ENCODE results near the gene VOPP1. TPM values are rescaled to one million over a fixed set of nuclear protein-coding genes. Genes with fewer than 3 reads are reported as not detected.
A peak's percentile ranks its signal among the peaks of the same experiment; 100 is the strongest.

VOPP1 gene
- total and polyA plus RNA-seq, 9 of the 15 experiments (the other 6 are each of a cell fraction or from before 2014, with no cell fraction given) = 8.2 to 45.8 (median 31.2) TPM

GRCh38 chr7:55514546-55515265 is 57.6 kb downstream of the VOPP1 start:
- H3K9ac ChIP-seq (ENCODE audit: insufficient read depth in 1 of 2, low read depth in 2 of 2, low read length in 2 of 2) = no peak overlapping the region
- no peaks in the 10 kb centered on the region for H3K79me2 ChIP-seq (ENCODE audit: control insufficient read depth, insufficient read depth, low read length)
- intact Hi-C loops (cut with micrococcal nuclease) (no loop called here), in situ Hi-C loops (cut with MboI) (no loop called here)
- H3K4me3 ChIP-seq = no peak overlapping the region
- DNase-seq (ENCODE audit: extremely low read depth in 1 of 4, low spot score in 3 of 4) (no peak), ATAC-seq (0 out of 3 replicates have a peak, but pooled peaks have one; percentile 35), FAIRE-seq (no peak)
- no peaks in the 10 kb centered on the region for H3K27me3 ChIP-seq (ENCODE audit: control insufficient read depth in 2 of 2, insufficient read depth in 2 of 2, low read length in 2 of 2)
- H2AFZ ChIP-seq (ENCODE audit: low read depth, low read length) = no peak overlapping the region
- no TSS peak for BruUV-seq (replicated peaks)
- no peaks in the 10 kb centered on the region for H3K9me3 ChIP-seq (replicated peaks; ENCODE audit: control insufficient read depth, insufficient read depth, low read depth, low read length)
- CTCF ChIA-PET (ENCODE audit: low intra/inter-chr PET ratio) = no interaction called here
- no peaks in the 10 kb centered on the region for H4K20me1 ChIP-seq (replicated peaks; ENCODE audit: control insufficient read depth, insufficient read depth, low read length)
- H3K36me3 ChIP-seq (ENCODE audit: control insufficient read depth, insufficient read depth, low read length) = peaks cover 29% of the 10 kb centered on the region; the same call in 2 of the 3 replicates
- H3K9me1 ChIP-seq (ENCODE audit: control insufficient read depth, insufficient read depth, low read length) = peaks cover 2% of the 10 kb centered on the region
- POLR2A ChIA-PET = interaction anchor here (0.5 kb wide), 1 partner anchor 72 kb away, joined by 8 read pairs; no protein-coding TSS in a partner anchor
- 71% methylated on average over 5 of the region's 6 CpGs for WGBS (ENCODE audit: insufficient coverage, low coverage, missing lambda C conversion rate)
- no peak overlapping the region for H3K4me2 ChIP-seq (ENCODE audit: insufficient read depth, low read length)
- H3K4me1 ChIP-seq (replicated peaks in 1 of 2; ENCODE audit: control insufficient read depth in 2 of 2, insufficient read depth in 2 of 2, low read length in 2 of 2) = 0 out of 5 replicates have a peak, but pooled peaks cover 0 to 2% of the 10 kb centered on the region in 2 experiments
- no peak overlapping the region for H3K27ac ChIP-seq (ENCODE audit: extremely low read depth, low read depth, low read length)
- TF ChIP-seq ZNF324 (CRISPR knock-in tag; IDR thresholded peaks at IDR 0.05) (no peak), POLR2A (conservative IDR thresholded peaks at IDR 0.05) (no peak), DACH1 (IDR thresholded peaks at IDR 0.05; ENCODE audit: partially characterized antibody) (no peak), NELFE (IDR thresholded peaks at IDR 0.05; ENCODE audit: insufficient read depth, insufficient read length) (no peak), NBN (IDR thresholded peaks at IDR 0.05; ENCODE audit: low read depth) (no peak), ZBED1 (IDR thresholded peaks at IDR 0.05) (no peak), TSHZ1 (CRISPR knock-in tag; IDR thresholded peaks at IDR 0.05) (no peak), PHB (CRISPR knock-in tag; IDR thresholded peaks at IDR 0.05) (no peak), ZNF407 (IDR thresholded peaks at IDR 0.05; ENCODE audit: low read depth) (no peak), SP2 (IDR thresholded peaks at IDR 0.05; ENCODE audit: extremely low read depth, low read depth, low read length, poor library complexity, severe bottlenecking) (no peak), MYBL2 (IDR thresholded peaks at IDR 0.05; ENCODE audit: low read depth) (no peak), MYBL2 (CRISPR knock-in tag; IDR thresholded peaks at IDR 0.05; ENCODE audit: borderline replicate concordance) (no peak)
